ENCODE measurements around the gene BBS12. TPM values are rescaled to one million over a fixed set of nuclear protein-coding genes. Genes with fewer than 3 reads are reported as not detected.

Gene BBS12
- total and polyA plus RNA-seq, 3 experiments from 2014 or later = 1.7 to 2.1 (median 1.8) TPM

GRCh38 chr4:122695226-122695625 lies 37.3 kb upstream of the BBS12 start:
- Mint-ChIP-seq H3K4me1 (peaks cover 0 to under 1% (median under 1%) of the 10 kb centered on the region in 3 donors), H3K27me3 (peaks cover 5 to 11% of the 10 kb centered on the region in 2 donors), H3K36me3 (peaks cover 0 to 1% (median 0%) of the 10 kb centered on the region in 3 donors), H3K27ac (no peak overlapping the region), H3K4me3 (no peak overlapping the region), H3K9me3 (no peaks in the 10 kb centered on the region)
- Histone ChIP-seq H3K4me1 (ENCODE audit: insufficient read depth, low read length) (no peaks in the 10 kb centered on the region), H3K36me3 (ENCODE audit: insufficient read depth, low read length) (no peaks in the 10 kb centered on the region), H3K27ac (ENCODE audit: low read depth, low read length) (no peak overlapping the region), H3K9me3 (ENCODE audit: low read length) (no peaks in the 10 kb centered on the region), H3K27me3 (ENCODE audit: insufficient read depth, low read length, poor library complexity, severe bottlenecking) (no peaks in the 10 kb centered on the region), H3K4me3 (ENCODE audit: low read length) (no peak overlapping the region)
- ChIA-PET POLR2A (interaction anchor here (0.6 kb wide), 1 partner anchor 11 kb away, joined by 4 read pairs; no protein-coding TSS in a partner anchor), CTCF (no interaction called here)
- DNase-seq = no peak

DNA sequence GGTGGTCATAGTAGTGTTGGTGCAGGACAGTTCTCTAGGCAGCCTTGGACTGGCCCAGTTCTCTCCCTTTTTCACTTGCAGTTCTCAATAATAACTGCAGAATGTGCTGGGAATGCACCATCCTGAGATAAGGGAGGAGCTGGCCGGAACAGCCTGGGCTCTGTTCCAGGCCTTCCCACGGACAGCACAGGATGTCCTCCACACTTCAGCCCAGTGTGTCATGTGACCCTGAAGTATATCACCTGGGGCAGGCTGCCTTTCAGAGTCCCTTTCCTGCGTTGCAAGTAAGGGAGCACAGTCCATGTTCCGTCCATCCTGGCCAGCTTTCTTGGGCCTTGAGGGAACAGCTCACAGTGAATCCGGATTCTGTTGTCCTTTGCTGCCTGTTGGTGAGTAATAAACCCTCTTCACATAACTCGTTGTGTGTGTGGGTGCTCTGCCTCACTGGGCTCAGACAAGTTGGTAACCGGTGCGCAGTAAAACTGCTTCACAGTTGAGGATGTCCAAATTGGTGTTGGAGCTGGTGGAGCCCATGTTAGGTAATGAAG lies 32.3 kb upstream of the BBS12 start:
- no peak overlapping the region for H3K27ac Mint-ChIP-seq
- no peaks in the 10 kb centered on the region for H3K27me3 ChIP-seq (ENCODE audit: insufficient read depth, low read length, poor library complexity, severe bottlenecking)
- DNase-seq = no peak
- H3K27me3 Mint-ChIP-seq = peaks cover 12 to 33% of the 10 kb centered on the region in 2 donors
- H3K27ac ChIP-seq (ENCODE audit: low read depth, low read length) = no peak overlapping the region
- H3K9me3 ChIP-seq (ENCODE audit: low read length) = no peaks in the 10 kb centered on the region
- no peaks in the 10 kb centered on the region for H3K36me3 Mint-ChIP-seq
- H3K4me3 ChIP-seq (ENCODE audit: low read length) = no peak overlapping the region
- H3K4me1 Mint-ChIP-seq = peaks cover 3 to 6% (median 5%) of the 10 kb centered on the region in 3 donors
- no peaks in the 10 kb centered on the region for H3K4me1 ChIP-seq (ENCODE audit: insufficient read depth, low read length)
- no peaks in the 10 kb centered on the region for H3K36me3 ChIP-seq (ENCODE audit: insufficient read depth, low read length)
- ChIA-PET CTCF (interaction anchor here (1.0 kb wide), 1 partner anchor 17 kb away, joined by 3 read pairs; no protein-coding TSS in a partner anchor), POLR2A (no interaction called here)
- no peak overlapping the region for H3K4me3 Mint-ChIP-seq
- H3K9me3 Mint-ChIP-seq = no peaks in the 10 kb centered on the region

DNA sequence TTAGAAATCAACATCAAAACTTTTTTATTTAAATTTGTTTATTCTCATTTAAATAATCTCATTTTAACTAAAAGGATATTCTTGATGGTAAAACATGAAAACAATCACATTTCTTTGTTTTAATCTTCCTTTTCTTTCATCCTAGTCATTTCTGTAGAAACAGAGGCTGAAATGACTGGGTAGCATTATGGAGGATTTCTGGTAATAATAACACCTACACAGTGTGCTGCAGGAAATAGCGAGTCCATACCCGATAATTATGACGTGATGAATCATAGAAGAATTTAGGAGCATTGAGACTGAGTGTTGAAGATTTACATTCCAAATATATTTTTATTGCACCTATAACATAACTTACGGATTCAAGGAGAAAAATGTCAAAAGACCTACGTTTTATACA lies 31.4 kb upstream of the BBS12 start:
- Histone ChIP-seq H3K27ac (ENCODE audit: low read depth, low read length) (no peak overlapping the region), H3K36me3 (ENCODE audit: insufficient read depth, low read length) (no peaks in the 10 kb centered on the region), H3K4me3 (ENCODE audit: low read length) (no peak overlapping the region), H3K27me3 (ENCODE audit: insufficient read depth, low read length, poor library complexity, severe bottlenecking) (no peaks in the 10 kb centered on the region), H3K9me3 (ENCODE audit: low read length) (no peaks in the 10 kb centered on the region), H3K4me1 (ENCODE audit: insufficient read depth, low read length) (no peaks in the 10 kb centered on the region)
- Mint-ChIP-seq H3K27ac (no peak overlapping the region), H3K27me3 (peaks cover 12 to 36% of the 10 kb centered on the region in 2 donors), H3K4me1 (peaks cover 3 to 6% (median 5%) of the 10 kb centered on the region in 3 donors), H3K4me3 (peak overlapping the region in 1 of 7 donors; percentile 35), H3K36me3 (no peaks in the 10 kb centered on the region), H3K9me3 (no peaks in the 10 kb centered on the region)
- ChIA-PET CTCF (interaction anchor here (1.0 kb wide), 1 partner anchor 123 kb away, joined by 3 read pairs; no protein-coding TSS in a partner anchor), POLR2A (no interaction called here)
- no peak for DNase-seq

DNA sequence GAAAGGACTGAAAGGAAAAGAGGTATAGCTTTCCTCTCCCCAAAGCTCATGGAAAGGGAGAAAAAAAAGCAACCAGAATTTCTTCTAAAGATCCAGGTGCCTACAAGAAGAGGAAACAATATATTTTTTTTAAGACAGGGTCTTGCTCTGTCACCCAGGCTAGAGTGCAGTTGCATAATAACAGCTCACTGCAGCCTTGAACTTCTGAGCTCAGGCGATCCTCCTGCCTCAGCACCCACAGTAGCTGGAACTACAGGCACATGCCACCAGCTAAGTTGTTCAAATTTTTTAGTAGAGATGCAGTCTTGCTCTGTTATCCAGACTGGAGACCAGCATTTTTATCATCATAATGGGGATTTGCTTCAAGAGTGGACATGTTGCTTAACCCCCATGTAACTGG lies 30.5 kb upstream of the BBS12 start:
- POLR2A ChIA-PET = no interaction called here

DNA sequence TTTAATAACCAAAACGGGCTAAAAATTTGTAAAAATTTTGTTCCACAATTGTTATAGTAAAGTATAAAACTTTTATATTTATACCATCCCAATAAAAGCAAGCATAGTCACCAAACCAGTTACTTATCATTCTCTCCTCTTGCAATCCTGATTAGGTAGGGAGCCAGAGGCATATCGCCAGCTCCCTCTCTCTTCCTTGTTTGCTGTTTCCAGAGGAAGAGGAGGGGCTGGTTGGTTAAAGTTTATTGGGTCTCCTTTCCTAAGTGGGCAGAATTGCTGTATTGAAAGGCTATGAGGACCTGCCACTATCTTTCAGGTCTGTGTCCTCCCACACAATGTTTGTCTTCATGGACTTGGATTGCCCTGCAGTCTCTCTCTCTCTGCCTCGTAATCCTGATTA lies 29.6 kb upstream of the BBS12 start:
- no peaks in the 10 kb centered on the region for H3K27me3 ChIP-seq (ENCODE audit: insufficient read depth, low read length, poor library complexity, severe bottlenecking)
- ChIA-PET POLR2A (no interaction called here), CTCF (no interaction called here)
- H3K4me1 Mint-ChIP-seq = peaks cover 3 to 6% (median 5%) of the 10 kb centered on the region in 3 donors
- H3K9me3 Mint-ChIP-seq = no peaks in the 10 kb centered on the region
- H3K4me3 ChIP-seq (ENCODE audit: low read length) = no peak overlapping the region
- H3K27me3 Mint-ChIP-seq = peaks cover 15 to 41% of the 10 kb centered on the region in 2 donors
- no peaks in the 10 kb centered on the region for H3K9me3 ChIP-seq (ENCODE audit: low read length)
- no peaks in the 10 kb centered on the region for H3K4me1 ChIP-seq (ENCODE audit: insufficient read depth, low read length)
- no peaks in the 10 kb centered on the region for H3K36me3 Mint-ChIP-seq
- DNase-seq = no peak
- no peaks in the 10 kb centered on the region for H3K36me3 ChIP-seq (ENCODE audit: insufficient read depth, low read length)
- H3K27ac Mint-ChIP-seq = no peak overlapping the region
- H3K4me3 Mint-ChIP-seq = no peak overlapping the region
- no peak overlapping the region for H3K27ac ChIP-seq (ENCODE audit: low read depth, low read length)

More for the DNA sequence above, 30.5 kb upstream of the BBS12 start:
- H3K9me3 ChIP-seq (ENCODE audit: low read length) = no peaks in the 10 kb centered on the region
- H3K4me1 ChIP-seq (ENCODE audit: insufficient read depth, low read length) = no peaks in the 10 kb centered on the region
- DNase-seq = no peak
- no peak overlapping the region for H3K4me3 ChIP-seq (ENCODE audit: low read length)
- peaks cover 3 to 6% (median 5%) of the 10 kb centered on the region in 3 donors for H3K4me1 Mint-ChIP-seq
- no peaks in the 10 kb centered on the region for H3K9me3 Mint-ChIP-seq
- H3K27me3 ChIP-seq (ENCODE audit: insufficient read depth, low read length, poor library complexity, severe bottlenecking) = no peaks in the 10 kb centered on the region
- H3K27ac ChIP-seq (ENCODE audit: low read depth, low read length) = no peak overlapping the region
- peaks cover 12 to 40% of the 10 kb centered on the region in 2 donors for H3K27me3 Mint-ChIP-seq
- H3K27ac Mint-ChIP-seq = no peak overlapping the region
- no peak overlapping the region for H3K4me3 Mint-ChIP-seq
- no peaks in the 10 kb centered on the region for H3K36me3 Mint-ChIP-seq
- CTCF ChIA-PET = interaction anchor here (0.8 to 1.0 kb wide), 2 partner anchors 15 to 124 kb away, joined by 3 read pairs; no protein-coding TSS in a partner anchor
- no peaks in the 10 kb centered on the region for H3K36me3 ChIP-seq (ENCODE audit: insufficient read depth, low read length)

DNA sequence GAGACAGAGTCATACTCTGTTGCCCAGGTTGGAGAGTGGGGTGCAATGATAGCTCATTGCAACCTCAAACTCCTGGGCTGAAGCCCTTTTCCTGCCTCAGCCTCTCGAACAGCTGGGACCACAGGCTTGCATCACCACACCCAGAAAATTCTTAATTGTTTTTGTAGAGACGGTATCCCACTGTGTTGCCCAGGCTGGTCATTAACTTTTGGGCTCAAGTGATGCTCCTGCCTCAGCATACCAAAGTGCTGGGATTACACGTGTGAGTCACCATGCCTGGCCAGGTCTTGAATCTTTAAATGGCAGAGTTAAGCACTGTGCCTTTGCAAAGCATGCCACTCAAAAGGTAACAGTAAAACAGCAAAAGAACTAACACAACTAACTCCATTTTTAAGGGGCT lies 28.6 kb upstream of the BBS12 start:
- Mint-ChIP-seq H3K36me3 (no peaks in the 10 kb centered on the region), H3K27ac (no peak overlapping the region), H3K4me1 (peaks cover 3 to 6% (median 5%) of the 10 kb centered on the region in 3 donors), H3K9me3 (no peaks in the 10 kb centered on the region), H3K4me3 (no peak overlapping the region), H3K27me3 (peaks cover 15 to 42% of the 10 kb centered on the region in 2 donors)
- no peaks in the 10 kb centered on the region for H3K9me3 ChIP-seq (ENCODE audit: low read length)
- POLR2A ChIA-PET = no interaction called here
- CTCF ChIA-PET = no interaction called here
- H3K27ac ChIP-seq (ENCODE audit: low read depth, low read length) = no peak overlapping the region
- H3K4me3 ChIP-seq (ENCODE audit: low read length) = no peak overlapping the region
- no peak for DNase-seq
- H3K4me1 ChIP-seq (ENCODE audit: insufficient read depth, low read length) = no peaks in the 10 kb centered on the region
- no peaks in the 10 kb centered on the region for H3K36me3 ChIP-seq (ENCODE audit: insufficient read depth, low read length)
- H3K27me3 ChIP-seq (ENCODE audit: insufficient read depth, low read length, poor library complexity, severe bottlenecking) = no peaks in the 10 kb centered on the region

- CTCF ChIA-PET = no interaction called here
- no peaks in the 10 kb centered on the region for H3K36me3 ChIP-seq (ENCODE audit: insufficient read depth, low read length)
- no peak overlapping the region for H3K27ac ChIP-seq (ENCODE audit: low read depth, low read length)
- H3K27me3 ChIP-seq (ENCODE audit: insufficient read depth, low read length, poor library complexity, severe bottlenecking) = no peaks in the 10 kb centered on the region
- H3K4me3 Mint-ChIP-seq = no peak overlapping the region
- H3K4me1 Mint-ChIP-seq = peaks cover 3 to 6% (median 5%) of the 10 kb centered on the region in 3 donors
- H3K9me3 ChIP-seq (ENCODE audit: low read length) = no peaks in the 10 kb centered on the region
- H3K4me3 ChIP-seq (ENCODE audit: low read length) = no peak overlapping the region
- DNase-seq = no peak
- H3K36me3 Mint-ChIP-seq = no peaks in the 10 kb centered on the region
- H3K27me3 Mint-ChIP-seq = peaks cover 12 to 47% of the 10 kb centered on the region in 2 donors
- H3K9me3 Mint-ChIP-seq = no peaks in the 10 kb centered on the region
- H3K4me1 ChIP-seq (ENCODE audit: insufficient read depth, low read length) = no peaks in the 10 kb centered on the region
- peak overlapping the region in 1 of 8 donors; percentile 6 for H3K27ac Mint-ChIP-seq
- POLR2A ChIA-PET = no interaction called here
Observed at GRCh38 chr4:122705009-122705408, 27.5 kb upstream of the BBS12 start.

DNA sequence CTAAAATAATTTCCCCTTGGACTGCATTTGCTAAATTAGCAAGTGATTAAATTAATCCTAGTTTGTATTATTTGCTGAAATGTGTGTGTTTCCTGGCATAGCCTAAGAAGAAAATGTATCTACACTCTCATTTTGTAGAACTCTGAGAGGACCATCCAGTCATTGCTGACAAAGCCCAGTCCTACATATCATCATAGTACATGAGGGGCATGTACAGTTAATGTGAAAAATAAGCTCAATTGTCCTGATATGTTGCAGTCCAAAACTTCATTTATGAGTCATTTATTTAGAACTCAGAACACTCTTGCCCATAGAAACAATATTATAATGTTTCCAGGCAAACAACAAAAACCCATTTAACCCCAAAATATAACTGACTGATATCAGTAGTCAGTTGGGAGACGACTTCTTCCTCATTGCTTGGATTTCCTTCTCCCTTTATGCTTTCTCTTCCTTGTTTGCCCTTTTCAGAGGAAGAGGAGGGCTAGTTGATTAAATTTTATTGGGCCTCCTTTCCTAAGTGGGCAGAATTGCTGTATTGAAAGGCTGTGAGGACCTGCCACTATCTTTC lies 26.9 kb upstream of the BBS12 start:
- no peak for DNase-seq
- CTCF ChIA-PET = no interaction called here
- Mint-ChIP-seq H3K4me1 (peaks cover 3 to 10% (median 10%) of the 10 kb centered on the region in 3 donors), H3K9me3 (no peaks in the 10 kb centered on the region), H3K4me3 (no peak overlapping the region), H3K36me3 (no peaks in the 10 kb centered on the region), H3K27ac (no peak overlapping the region), H3K27me3 (peaks cover 12 to 48% of the 10 kb centered on the region in 2 donors)
- H3K36me3 ChIP-seq (ENCODE audit: insufficient read depth, low read length) = no peaks in the 10 kb centered on the region
- no peaks in the 10 kb centered on the region for H3K27me3 ChIP-seq (ENCODE audit: insufficient read depth, low read length, poor library complexity, severe bottlenecking)
- no peaks in the 10 kb centered on the region for H3K9me3 ChIP-seq (ENCODE audit: low read length)
- no peak overlapping the region for H3K4me3 ChIP-seq (ENCODE audit: low read length)
- peaks cover 3% of the 10 kb centered on the region for H3K4me1 ChIP-seq (ENCODE audit: insufficient read depth, low read length)
- POLR2A ChIA-PET = no interaction called here
- no peak overlapping the region for H3K27ac ChIP-seq (ENCODE audit: low read depth, low read length)

Measured in CD8-positive, alpha-beta memory T cell (primary cell).